GM21717 (cell line): ENCODE measurements around the gene BLOC1S3.

Experiments
- ATAC-seq: cut with Tn5 transposase; IDR thresholded peaks from one replicate; pipeline ENCODE4 v1.9.1; 2021; ENCODE audit warnings: mild to moderate bottlenecking, moderate library complexity; ENCODE audit not compliant: unreplicated experiment

BLOC1S3 gene

GRCh38 chr19:45179072-45179891 lies 698 bp downstream of the BLOC1S3 start:
- ATAC-seq: no peak

GRCh38 chr19:45179892-45180370 lies 1.3 kb downstream of the BLOC1S3 start:
- no peak for ATAC-seq

DNA sequence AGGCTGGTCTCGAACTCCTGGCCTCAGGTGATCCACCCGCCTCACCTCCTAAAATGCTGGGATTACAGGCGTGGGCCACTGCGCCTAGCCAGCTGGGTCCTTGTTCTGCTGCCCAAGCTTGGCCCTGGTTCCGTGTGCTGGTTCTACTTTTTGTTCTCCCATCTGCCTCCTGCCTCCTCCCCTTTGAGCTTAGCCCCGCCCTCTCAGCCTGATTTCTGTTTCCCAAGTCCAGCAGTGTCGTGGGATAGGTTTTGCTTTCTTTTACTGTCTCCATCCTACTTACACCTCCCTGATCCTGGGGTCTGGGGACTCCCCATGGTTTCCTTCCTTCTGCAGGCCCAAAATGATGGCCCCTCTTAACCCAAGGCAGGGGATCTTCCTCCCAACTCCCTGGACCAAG lies 2.4 kb downstream of the BLOC1S3 start:
- no peak for ATAC-seq

DNA sequence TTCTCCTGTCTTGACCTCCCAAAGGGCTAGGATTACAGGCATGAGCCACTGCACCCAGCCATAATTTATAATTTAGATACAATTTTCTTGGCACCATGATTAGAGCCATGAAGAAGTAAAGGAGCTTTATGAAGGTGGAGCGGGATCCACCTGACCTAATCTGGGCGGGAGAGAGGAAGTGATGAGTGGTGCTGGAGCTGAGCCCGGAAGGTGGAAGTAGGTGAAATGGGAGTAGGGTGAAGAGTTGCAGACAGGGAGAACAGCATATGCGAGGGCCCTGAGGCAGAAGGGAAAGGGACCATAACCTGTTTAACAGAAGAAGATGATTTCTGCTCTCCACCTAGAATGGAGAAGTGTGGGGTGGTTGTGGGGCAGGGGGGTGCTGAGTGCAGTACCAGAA lies 4.2 kb downstream of the BLOC1S3 start:
- ATAC-seq: no peak

- no peak for ATAC-seq
These were observed 5.5 kb downstream of the BLOC1S3 start for GRCh38 chr19:45184115-45184514.

GRCh38 chr19:45186509-45187334 lies 8.1 kb downstream of the BLOC1S3 start:
- no peak for ATAC-seq

DNA sequence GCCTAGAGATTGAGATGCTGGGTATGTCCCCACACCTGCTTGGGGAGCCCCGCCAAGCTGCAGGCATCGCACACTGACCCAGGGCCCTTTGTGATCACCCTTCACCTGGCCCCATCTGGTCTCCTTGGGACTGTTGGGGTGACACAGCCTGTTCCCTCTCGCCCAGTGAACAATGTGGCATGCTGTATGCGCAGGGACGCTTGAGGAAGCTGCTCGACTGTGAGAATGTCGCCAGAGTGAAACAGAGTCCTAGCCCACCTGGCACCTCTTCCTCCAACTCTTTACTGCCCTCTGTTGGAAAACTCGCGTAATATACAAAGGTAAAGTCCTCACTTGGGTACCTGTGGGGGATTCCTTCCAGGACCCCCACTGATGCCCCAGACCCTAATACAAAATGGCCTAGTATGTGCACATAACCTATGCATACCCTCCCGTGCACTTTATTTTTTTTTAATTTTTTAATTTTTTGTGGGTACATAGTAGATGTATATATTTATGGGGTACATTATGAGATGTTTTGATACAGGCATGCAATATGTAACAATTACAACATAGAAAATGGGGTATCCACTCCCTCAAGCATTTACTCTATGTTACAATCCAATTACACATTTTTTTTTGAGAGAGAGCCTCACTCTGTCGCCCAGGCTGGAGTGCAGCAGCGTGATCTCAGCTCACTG lies 9.0 kb downstream of the BLOC1S3 start:
- no peak for ATAC-seq

GRCh38 chr19:45189971-45190370 lies 11.4 kb downstream of the BLOC1S3 start:
- ATAC-seq: no peak

- no peak for ATAC-seq
These were observed 12.8 kb downstream of the BLOC1S3 start for GRCh38 chr19:45191375-45191774.

DNA sequence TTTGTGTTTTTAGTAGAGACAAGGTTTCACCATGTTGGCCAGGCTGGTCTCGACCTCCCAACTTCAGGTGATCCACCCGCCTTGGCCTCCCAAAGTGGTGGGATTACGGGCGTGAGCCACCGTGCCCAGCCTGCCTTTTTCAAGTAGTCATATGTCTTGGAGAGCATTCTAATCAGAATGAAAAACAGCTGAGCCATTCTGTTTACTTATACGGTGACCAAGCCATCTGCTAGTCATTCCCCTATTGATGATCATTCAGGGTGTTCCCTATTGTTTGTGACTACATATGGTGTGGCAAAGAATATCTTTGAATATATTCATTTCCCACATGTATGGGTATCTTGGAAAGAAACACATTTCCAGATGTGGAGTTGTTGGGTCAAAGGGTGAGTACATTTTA lies 17.2 kb downstream of the BLOC1S3 start:
- ATAC-seq: no peak

GRCh38 chr19:45200568-45200967 lies 22.0 kb downstream of the BLOC1S3 start:
- ATAC-seq: no peak

GRCh38 chr19:45202637-45203036 lies 24.1 kb downstream of the BLOC1S3 start:
- no peak for ATAC-seq

GRCh38 chr19:45205810-45206209 lies 27.2 kb downstream of the BLOC1S3 start:
- ATAC-seq: no peak

DNA sequence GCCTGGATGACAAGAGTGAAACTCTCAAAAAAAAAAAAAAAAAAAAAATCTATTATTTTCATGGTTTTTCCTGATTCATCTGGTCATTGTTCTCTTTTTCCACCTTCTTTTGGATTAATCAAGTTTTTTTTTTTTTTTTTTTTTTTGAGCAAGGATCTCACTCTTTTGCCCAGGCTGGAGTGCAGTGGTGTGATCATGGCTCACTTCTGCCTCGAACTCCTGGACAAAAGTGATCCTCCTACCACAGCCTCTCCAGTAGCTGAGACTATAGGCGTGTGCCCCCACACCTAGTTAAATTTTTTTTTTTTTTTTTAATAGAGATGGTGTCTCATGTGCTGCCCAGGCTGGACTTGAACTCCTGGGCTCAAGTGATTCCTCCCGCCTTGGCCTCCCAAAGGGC lies 27.7 kb downstream of the BLOC1S3 start:
- ATAC-seq: no peak

- ATAC-seq: no peak
These were observed 33.3 kb downstream of the BLOC1S3 start for GRCh38 chr19:45211751-45212381.

DNA sequence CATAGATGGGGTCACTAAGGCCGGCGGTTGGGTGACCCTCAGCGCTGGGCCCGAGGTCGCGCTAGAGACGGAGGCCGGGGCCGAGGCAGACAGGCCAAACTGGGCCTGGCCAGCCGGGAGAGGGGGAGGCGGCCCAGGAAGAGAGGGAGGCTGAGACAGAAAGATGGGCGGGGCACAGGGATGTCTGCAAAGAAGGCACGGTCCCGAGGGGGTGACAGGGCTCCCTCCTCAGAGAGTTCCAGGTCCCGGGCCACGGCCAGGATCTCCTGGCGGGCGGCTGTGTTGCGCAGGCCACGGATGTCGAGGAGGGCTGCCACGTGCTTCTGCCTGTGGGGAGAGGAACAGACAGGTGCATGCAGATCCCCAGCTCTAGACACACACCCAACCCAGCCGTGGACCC lies 34.4 kb downstream of the BLOC1S3 start:
- ATAC-seq: no peak

DNA sequence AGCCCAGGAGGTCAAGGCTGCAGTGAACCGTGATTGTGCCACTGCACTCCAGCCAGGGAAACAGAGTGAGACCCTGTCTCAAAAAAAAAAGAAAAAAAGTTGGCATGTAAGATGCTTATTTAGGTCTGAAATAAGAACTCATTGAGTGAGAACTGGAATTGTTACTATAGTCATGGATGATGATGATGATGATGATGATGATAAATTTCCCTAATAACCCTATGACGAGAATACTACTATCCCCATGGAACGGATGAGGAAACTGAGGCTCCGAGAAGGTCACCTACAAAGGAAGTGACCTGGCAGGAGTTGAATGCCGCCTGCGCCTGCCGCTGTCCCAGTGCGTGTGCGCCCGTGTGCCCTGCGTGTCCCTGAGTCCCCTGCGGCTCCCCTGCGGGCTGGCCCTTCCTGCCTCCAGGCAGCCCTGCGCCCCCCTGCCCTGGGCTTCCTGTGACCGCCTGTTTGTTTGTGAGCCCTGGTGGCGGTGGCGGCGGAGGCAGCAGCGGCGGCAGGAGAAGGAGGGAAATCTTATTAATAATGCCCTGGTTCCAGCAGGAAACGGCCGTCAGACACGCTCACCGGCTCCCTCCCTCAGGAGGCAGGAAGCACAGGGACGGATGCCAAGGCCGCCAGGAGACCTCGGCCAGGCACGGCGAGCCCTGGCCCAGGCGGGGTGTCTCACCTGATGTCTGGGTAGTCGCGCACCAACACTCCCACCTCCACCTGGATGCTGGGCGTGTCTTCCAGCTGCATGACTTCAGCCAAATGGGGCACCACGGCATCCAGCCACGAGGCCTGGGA lies 37.0 kb downstream of the BLOC1S3 start:
- no peak for ATAC-seq

- ATAC-seq: no peak
These were observed 38.1 kb downstream of the BLOC1S3 start for GRCh38 chr19:45216667-45217066.

DNA sequence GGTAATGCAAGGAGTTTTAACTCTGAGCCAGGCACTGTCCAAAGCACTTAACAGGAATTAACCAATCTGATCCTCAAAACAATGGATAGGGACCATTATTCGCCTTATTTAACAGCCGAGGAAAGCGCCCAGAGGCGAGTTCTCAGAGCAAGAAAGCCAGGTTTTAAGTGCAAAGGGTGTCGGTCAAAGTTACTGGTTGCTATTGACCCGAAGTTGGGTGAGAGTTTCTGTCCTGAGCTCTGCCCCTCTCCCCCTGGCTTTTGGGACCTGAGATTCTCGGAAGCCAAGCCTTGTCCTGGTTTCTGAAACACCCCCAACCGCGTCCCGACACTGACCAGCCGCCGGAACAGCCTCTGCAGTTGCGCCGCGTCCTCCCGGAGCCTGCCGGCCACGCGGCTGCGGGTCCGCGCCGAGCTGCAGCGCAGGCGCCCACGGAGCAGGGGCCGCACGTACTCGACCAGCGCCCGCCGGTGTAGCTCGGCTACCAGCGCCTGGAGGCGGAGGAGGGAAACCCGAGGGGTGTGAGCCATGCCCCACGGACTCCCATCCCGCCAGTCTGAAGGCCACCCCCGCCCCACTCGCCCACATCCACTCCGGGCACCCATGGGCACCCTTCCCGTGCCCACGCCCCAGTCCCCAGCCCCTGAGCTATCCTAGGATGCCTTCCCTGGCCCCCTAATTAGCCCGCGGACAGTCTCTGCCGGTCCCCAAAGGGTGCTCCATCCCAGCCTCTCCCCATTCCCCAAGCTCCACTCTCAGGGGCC lies 38.8 kb downstream of the BLOC1S3 start:
- ATAC-seq: no peak
